GM23338 (cell line): Measurements from ENCODE around the gene KDM6A.
"Not testable (repeated sequence)": the region's sequence is repeated elsewhere in the genome, so short reads cannot be mapped to it uniquely, and the experiment has no call there.

ENCODE experiments used
- CTCF ChIP-seq, 2 experiments: fragments of 200-600 bp in 1 of 2; sonication (generic) in 1 of 2; conservative IDR thresholded peaks; 2 replicates each; pipeline versions ENCODE4 v1.5.1 to v1.6.1; 2016 to 2017; ENCODE audit warnings: antibody characterized with exemption in 2 of 2, low read depth in 2 of 2, mild to moderate bottlenecking in 2 of 2, moderate library complexity in 1 of 2
- EZH2 ChIP-seq: fragments of 200-600 bp; sonication (generic); IDR thresholded peaks from one replicate; pipeline ENCODE4 v1.8.0; 2017; ENCODE audit warnings: antibody characterized with exemption, mild to moderate bottlenecking, low read depth; ENCODE audit not compliant: unreplicated experiment
- EZH2phosphoT487 ChIP-seq: fragments of 200-600 bp; sonication (generic); IDR thresholded peaks from one replicate; pipeline ENCODE4 v1.8.1; 2018; ENCODE audit warnings: antibody characterized with exemption; ENCODE audit not compliant: unreplicated experiment
- POLR2AphosphoS5 ChIP-seq: IDR thresholded peaks from 2 replicates; pipeline ENCODE4 v1.6.1; 2016; ENCODE audit warnings: antibody characterized with exemption, low read depth

DNA sequence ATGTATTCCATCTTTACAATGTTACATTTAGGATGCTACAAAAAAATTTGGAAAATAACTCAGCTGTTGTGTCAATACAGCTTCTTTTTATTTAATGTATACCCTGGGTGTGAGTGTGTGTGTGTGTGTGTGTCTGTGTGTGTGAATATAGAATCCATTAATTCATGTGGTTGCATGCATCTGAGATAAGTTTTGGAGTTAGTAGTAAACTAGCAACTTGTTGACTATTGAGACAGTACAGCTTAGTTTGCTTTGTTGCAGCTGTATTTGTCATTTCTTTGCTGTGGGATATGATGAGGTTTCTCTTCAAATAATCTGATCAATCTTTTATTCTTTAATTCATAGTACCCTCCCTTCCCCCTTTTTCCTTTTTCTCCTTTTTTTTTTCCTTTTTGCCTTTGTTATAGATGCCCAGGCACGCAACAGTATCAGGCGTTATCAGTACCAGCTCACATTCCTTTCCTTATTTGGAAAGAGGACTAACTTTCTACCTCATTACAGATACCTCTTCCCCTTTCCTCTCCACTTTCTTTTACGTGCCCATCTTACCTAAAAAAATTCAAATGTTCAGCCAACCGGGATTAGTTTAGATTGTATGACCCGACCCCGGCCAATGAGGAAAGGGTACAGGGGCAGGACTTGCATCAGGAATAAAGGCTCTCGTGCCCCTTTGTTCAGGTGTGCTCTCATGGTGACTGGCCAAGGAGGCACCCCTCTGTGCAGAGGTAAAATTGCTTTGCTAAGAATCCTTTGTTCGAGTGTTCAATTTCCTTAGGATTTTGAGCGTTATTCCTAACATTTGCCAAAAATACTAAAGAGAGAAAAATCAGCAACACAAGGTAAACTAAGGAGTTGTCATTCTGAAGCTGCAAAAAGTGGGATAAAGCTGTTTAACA lies 77.7 kb downstream of the KDM6A start:
- TF ChIP-seq CTCF (conservative IDR thresholded peaks at IDR 0.05; ENCODE audit: low read depth in 2 of 2); EZH2phosphoT487; EZH2: not testable (repeated sequence)
- peak; percentile 73 for TF ChIP-seq POLR2AphosphoS5
